GM18499 (cell line): Measurements from ENCODE around the gene SETD1B.

Experiments
- ATAC-seq: cut with Tn5 transposase; IDR thresholded peaks from one replicate; pipeline ENCODE4 v1.9.1; 2021; ENCODE audit warnings: moderate number of reproducible peaks; ENCODE audit not compliant: insufficient read depth, unreplicated experiment

The SETD1B gene

GRCh38 chr12:121794534-121795033 lies 9.2 kb upstream of the SETD1B start:
- no peak for ATAC-seq

GRCh38 chr12:121795034-121795968 lies 8.5 kb upstream of the SETD1B start:
- ATAC-seq, result no peak

GRCh38 chr12:121796855-121797751 lies 6.7 kb upstream of the SETD1B start:
- ATAC-seq, result no peak

GRCh38 chr12:121797937-121798786 lies 5.6 kb upstream of the SETD1B start:
- no peak for ATAC-seq

- no peak for ATAC-seq
These were observed 5.0 kb upstream of the SETD1B start for GRCh38 chr12:121798787-121799155.

- no peak for ATAC-seq
These were observed 4.5 kb upstream of the SETD1B start for GRCh38 chr12:121799156-121799841.

GRCh38 chr12:121799842-121800693 lies 3.7 kb upstream of the SETD1B start:
- no peak for ATAC-seq

- ATAC-seq, result no peak
These were observed 2.9 kb upstream of the SETD1B start for GRCh38 chr12:121800694-121801594.

- no peak for ATAC-seq
These were observed 2.0 kb upstream of the SETD1B start for GRCh38 chr12:121801595-121802484.

- ATAC-seq, result no peak
These were observed 1.3 kb upstream of the SETD1B start for GRCh38 chr12:121802485-121802842.

GRCh38 chr12:121802843-121803698 lies 738 bp upstream of the SETD1B start:
- no peak for ATAC-seq

GRCh38 chr12:121804417-121805111 lies 755 bp downstream of the SETD1B start:
- ATAC-seq, result no peak

GRCh38 chr12:121805171-121806008 lies 1.6 kb downstream of the SETD1B start:
- ATAC-seq, result no peak

- no peak for ATAC-seq
These were observed 2.3 kb downstream of the SETD1B start for GRCh38 chr12:121806009-121806545.
